ENCODE results near the gene SLC34A3. TPM values are rescaled to one million over a fixed set of nuclear protein-coding genes. Genes with fewer than 3 reads are reported as not detected.
"Not testable (repeated sequence)": the region's sequence is repeated elsewhere in the genome, so short reads cannot be mapped to it uniquely, and the experiment has no call there.

The SLC34A3 gene
- total RNA-seq, 2 donors from 2014 or later, result not detected

DNA sequence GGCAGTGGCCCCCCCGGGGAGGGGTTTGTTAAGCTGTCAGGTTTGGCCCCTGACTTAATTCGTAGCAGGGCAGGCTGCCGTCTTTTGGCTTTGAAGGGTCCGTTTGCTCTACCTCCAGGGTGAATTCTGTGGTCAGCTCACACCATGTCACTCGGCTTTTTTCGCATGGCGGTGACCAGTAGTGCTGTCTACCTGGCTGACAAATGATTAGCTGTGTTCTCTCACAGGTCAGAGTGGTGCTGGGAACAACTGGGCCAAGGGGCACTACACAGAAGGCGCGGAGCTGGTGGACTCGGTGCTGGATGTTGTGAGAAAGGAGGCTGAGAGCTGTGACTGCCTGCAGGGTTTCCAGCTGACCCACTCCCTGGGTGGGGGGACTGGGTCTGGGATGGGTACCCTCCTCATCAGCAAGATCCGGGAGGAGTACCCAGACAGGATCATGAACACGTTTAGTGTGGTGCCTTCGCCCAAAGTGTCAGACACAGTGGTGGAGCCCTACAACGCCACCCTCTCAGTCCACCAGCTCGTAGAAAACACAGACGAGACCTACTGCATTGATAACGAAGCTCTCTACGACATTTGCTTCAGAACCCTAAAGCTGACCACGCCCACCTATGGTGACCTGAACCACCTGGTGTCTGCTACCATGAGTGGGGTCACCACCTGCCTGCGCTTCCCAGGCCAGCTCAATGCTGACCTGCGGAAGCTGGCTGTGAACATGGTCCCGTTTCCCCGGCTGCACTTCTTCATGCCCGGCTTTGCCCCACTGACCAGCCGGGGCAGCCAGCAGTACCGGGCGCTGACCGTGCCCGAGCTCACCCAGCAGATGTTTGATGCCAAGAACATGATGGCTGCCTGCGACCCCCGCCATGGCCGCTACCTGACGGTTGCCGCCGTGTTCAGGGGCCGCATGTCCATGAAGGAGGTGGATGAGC lies 11.8 kb downstream of the SLC34A3 start:
- H3K27me3 Mint-ChIP-seq, result no peaks in the 10 kb centered on the region

DNA sequence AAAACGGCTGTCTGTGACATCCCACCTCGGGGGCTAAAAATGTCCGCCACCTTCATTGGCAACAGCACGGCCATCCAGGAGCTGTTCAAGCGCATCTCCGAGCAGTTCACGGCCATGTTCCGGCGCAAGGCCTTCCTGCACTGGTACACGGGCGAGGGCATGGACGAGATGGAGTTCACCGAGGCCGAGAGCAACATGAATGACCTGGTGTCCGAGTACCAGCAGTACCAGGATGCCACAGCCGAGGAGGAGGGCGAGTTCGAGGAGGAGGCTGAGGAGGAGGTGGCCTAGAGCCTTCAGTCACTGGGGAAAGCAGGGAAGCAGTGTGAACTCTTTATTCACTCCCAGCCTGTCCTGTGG lies 12.5 kb downstream of the SLC34A3 start:
- H3K36me3 Mint-ChIP-seq; H3K9me3 Mint-ChIP-seq; H3K27me3 Mint-ChIP-seq; DNase-seq (ENCODE audit: low spot score); ATAC-seq: not testable (repeated sequence)
- peak overlapping the region; percentile 87 for H3K4me3 Mint-ChIP-seq
- peak overlapping the region; percentile 55 to 91 for H3K27ac Mint-ChIP-seq
- H3K4me1 Mint-ChIP-seq (ENCODE audit: low read depth in 2 of 2), result peaks cover 15 to 21% of the 10 kb centered on the region in 2 donors

More for the DNA sequence above, 11.8 kb downstream of the SLC34A3 start:
- peak overlapping the region; percentile 55 to 91 for H3K27ac Mint-ChIP-seq
- peaks cover 5% of the 10 kb centered on the region for H3K36me3 Mint-ChIP-seq
- peak overlapping the region; percentile 87 for H3K4me3 Mint-ChIP-seq
- no peak for ATAC-seq
- no peak for DNase-seq (ENCODE audit: low spot score)
- H3K4me1 Mint-ChIP-seq (ENCODE audit: low read depth in 2 of 2), result peaks cover 15 to 22% of the 10 kb centered on the region in 2 donors
- H3K9me3 Mint-ChIP-seq, result no peaks in the 10 kb centered on the region

DNA sequence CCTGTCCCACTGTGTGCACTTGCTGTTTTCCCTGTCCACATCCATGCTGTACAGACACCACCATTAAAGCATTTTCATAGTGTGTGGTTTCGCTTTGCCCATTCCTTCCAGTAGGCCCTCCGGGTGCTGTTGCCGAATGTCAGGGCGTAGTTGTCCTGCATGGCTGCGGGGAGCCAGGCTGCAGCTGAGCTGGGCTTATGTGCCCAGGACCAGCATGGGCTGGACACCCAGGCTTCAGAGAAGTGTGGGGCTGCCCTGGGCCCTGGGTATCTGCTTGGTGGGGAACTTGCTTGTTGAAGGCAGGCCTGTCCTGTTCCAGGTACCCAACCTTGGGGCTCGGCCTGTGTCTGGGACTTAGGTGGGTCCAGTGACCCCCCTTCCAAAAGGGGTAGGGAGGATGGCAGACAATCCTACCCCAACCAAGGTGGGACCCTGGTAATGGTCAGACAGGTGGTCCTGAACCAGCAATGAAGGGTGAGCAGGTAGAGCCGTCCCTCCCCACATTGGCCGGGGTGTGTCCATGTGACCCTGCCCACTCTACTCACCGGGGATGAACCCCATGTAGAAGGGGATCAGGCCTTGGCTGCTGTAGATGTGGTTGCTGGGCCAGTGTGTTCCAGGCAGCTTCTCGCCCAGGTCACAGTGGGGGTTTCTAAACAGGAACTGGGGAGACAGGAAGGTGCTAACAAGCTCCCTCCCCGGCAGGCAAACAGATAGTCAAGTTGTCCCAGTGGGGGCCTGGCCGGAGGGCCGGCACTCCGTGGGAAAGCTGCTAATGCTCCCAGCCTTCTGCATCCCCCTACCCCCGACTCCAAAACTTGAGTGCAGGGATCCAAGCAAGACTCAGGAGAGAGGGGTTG lies 13.2 kb downstream of the SLC34A3 start:
- ATAC-seq (no peak), DNase-seq (ENCODE audit: low spot score) (no peak)
- peaks cover 5% of the 10 kb centered on the region for H3K36me3 Mint-ChIP-seq
- H3K4me1 Mint-ChIP-seq (ENCODE audit: low read depth in 2 of 2), result peaks cover 13 to 19% of the 10 kb centered on the region in 2 donors
- H3K27me3 Mint-ChIP-seq, result no peaks in the 10 kb centered on the region
- H3K9me3 Mint-ChIP-seq, result no peaks in the 10 kb centered on the region
- peak overlapping the region; percentile 87 for H3K4me3 Mint-ChIP-seq
- peak overlapping the region in 1 of 2 donors; percentile 91 for H3K27ac Mint-ChIP-seq

DNA sequence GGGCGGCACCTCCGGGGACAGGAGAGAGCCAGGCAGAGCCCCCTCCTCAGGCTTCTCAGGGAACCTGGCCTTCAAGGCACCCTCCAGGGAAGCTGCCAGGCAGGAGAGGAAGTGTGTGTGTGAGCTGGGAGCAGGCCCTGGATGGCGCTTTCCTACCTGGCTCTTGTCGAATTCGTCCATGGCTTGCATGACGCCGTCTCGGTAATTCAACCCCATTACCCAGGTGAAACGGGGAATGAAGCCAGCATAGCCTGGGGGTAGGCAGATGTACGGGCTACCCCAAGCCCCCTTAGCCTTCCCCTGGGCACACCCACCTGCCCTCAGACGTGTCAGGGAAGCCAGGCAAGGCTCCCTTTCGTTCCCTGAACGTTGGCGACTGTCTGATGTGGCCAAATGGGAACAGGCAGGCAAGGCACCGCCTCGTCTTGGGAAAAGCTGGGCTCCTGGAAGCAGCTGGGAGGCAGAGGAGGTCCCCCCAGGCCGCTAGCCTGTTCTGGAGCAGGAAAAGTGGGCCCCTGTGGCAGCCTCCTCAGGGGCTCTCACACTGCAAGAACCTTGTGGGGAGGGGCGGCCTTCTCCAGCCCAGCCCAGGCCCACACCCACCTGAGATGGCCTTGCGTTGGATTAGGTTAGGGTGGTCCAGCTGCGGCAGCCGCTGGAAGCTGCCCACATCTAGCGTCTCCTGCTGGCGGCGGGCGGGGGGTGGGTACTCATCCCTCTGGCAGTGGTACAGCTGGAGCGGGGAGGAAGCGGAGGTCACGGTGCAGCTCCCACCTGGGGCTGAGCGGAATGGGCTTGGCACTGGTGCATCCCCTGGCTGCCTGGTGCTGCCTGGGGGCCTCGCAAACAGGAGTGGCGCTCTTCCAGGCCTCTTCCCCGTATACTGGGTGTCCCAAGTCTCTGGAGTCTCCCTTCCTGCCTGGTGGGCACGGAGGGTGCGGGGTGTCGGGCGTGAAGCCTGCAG lies 14.1 kb downstream of the SLC34A3 start:
- ATAC-seq (no peak), DNase-seq (ENCODE audit: low spot score) (no peak)
- H3K27me3 Mint-ChIP-seq, result no peaks in the 10 kb centered on the region
- no peaks in the 10 kb centered on the region for H3K9me3 Mint-ChIP-seq
- H3K27ac Mint-ChIP-seq, result peak overlapping the region in 1 of 2 donors; percentile 91
- H3K4me3 Mint-ChIP-seq, result no peak overlapping the region
- peaks cover 10 to 16% of the 10 kb centered on the region in 2 donors for H3K4me1 Mint-ChIP-seq (ENCODE audit: low read depth in 2 of 2)
- H3K36me3 Mint-ChIP-seq, result peaks cover 5% of the 10 kb centered on the region

DNA sequence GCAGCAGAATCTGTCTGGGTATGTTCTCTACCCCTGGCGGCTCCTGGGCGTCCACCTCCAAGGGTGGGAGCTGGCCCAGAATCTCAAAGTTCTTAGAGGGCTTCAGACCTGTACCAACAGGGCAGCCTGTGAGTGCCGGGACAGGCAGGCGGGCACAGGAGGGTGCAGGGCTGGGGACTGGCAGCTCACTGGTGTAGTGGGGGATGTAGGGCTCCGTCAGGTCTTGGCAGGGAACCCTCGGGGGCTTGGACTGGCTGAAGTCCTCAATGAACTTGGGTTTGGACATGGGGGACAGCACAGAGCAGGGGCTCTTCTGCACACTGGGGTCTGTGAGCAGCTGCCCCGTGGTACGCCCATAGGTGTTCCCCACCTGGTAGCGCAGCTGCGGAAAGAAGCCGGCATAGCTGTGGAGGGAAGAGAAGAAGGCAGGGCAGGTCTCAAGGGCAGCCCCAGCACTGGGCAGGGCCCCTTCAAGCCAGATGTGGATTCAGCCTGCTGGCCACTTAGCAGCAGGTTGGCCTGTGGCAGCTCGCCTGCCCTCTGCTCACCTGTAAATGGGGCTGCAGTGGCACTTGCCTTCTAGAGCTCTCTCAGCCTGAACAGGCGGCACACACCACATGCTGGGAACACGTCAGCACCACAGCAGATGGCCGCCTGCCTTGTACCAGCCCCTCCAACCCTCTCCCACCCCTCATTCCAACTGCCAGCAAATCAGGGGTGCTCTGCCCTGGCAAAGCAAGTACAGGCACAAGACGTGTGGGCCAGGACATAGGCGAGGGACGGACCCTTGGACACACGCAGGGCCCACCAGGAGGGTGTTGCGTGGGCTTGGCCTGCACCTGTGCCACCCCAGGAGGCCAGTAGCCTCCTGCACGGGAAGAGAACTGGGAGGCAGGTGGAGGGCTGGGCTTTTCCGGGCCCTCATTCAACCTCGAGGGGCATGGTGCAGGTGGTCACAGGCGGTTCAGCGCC lies 15.0 kb downstream of the SLC34A3 start:
- Mint-ChIP-seq H3K27me3 (no peaks in the 10 kb centered on the region), H3K36me3 (peaks cover 5% of the 10 kb centered on the region), H3K4me3 (no peak overlapping the region), H3K27ac (peak overlapping the region in 1 of 2 donors; percentile 91), H3K9me3 (no peaks in the 10 kb centered on the region), H3K4me1 (ENCODE audit: low read depth in 2 of 2) (peaks cover 10 to 16% of the 10 kb centered on the region in 2 donors)
- DNase-seq (ENCODE audit: low spot score) (no peak), ATAC-seq (no peak)

DNA sequence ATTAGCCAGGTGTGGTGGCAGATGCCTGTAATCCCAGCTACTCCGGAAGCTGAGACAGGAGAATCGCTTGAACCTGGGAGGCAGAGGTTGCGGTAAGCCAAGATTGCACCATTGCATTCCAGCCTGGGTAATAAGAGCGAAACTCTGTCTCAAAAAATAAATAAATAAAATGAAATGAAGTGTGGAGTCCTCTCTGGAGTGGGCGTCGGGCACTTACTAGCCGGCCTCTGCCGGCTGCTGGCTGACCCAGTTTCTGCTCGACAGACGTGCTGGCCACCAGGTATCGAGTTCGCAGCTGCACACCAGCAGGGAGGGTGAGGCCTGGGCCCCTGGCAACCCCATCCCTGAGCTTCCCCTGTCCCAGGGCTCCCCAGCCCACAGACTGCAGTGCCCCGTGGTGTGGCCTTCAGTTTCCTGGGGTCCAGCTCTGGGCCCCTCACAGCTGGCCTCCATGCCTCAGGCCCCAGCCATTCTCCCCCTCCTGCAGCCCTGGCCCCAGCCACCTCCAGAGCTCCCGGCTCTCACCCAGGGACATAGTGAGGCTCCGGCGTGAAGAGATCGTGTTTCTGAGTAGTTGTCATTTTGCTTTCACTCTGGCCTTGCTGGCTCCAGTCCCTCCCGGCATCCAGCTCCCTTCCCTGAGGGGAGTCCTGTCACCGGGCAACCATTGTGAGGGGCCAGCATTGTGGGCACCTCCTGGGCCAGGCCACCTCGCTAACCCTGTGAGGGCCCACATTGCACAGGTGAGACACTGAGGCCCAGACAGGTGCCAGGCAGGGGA lies 16.6 kb downstream of the SLC34A3 start:
- Mint-ChIP-seq H3K27me3 (no peaks in the 10 kb centered on the region), H3K27ac (peak overlapping the region in 1 of 2 donors; percentile 43), H3K36me3 (peaks cover 3% of the 10 kb centered on the region), H3K4me1 (ENCODE audit: low read depth in 2 of 2) (peaks cover 7 to 11% of the 10 kb centered on the region in 2 donors), H3K4me3 (no peak overlapping the region), H3K9me3 (no peaks in the 10 kb centered on the region)
- ATAC-seq (peak in 1 of 2 donors; percentile 0), DNase-seq (ENCODE audit: low spot score) (no peak)

DNA sequence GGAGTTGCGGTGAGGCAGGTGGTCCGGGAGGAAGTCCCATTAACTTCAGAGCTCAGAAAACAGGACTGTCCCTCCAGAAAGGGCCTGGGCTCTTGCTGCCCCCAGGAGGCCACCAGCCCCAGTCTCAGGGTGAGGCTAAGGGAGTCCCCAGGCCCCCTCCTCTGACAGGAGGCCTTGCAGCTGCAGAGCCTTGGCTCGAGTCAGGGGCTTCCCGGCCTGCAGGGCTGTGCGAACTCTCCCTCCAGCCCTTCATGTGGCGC lies 17.1 kb downstream of the SLC34A3 start:
- Mint-ChIP-seq H3K36me3 (no peaks in the 10 kb centered on the region), H3K27ac (no peak overlapping the region), H3K27me3 (no peaks in the 10 kb centered on the region), H3K4me3 (no peak overlapping the region), H3K9me3 (no peaks in the 10 kb centered on the region), H3K4me1 (ENCODE audit: low read depth in 2 of 2) (peaks cover 5 to 6% of the 10 kb centered on the region in 2 donors)
- DNase-seq (ENCODE audit: low spot score) (no peak), ATAC-seq (no peak)

DNA sequence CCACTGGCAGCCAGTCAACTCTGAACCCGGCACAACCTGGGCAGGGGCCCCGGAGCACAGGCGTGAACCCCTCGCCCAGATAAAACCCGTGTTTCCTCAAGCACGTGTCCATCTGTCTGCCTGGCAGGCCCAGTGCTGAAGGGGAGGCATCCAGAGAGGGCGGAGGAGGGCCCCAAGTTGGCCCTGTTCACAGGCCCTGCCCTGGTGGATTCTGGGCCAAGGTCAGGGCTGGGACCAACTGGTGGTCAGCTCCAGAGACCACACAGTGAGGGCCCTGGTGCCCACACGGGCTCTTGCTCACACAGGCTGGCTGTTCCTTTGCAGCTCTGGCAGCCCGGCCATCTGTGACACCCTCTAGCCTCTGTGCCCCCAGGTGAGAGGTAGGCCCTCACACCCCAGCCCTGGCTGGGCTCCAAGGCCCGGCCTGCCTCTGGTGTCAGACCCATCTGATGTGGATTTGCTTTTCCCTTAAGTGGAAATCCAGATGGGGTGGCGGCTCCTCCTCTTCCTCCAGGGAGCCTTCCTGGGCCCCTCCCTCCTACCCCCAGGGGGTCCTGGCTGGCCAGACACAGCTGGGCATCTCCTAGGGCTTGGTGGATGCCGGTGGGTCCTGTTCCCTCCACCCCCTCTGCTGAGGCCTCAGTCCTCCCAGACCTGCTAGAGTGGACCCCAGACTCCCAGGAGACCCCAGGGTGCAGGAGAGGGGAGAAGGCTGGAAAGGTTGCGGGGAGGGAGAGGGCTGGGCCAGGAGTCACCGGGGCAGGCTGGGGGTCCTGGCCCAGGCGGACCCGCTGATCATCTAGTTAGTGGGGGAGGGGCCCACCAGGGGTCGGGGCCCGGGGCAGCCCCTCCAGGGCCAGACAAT lies 19.9 kb downstream of the SLC34A3 start:
- no peaks in the 10 kb centered on the region for H3K27me3 Mint-ChIP-seq
- ATAC-seq (no peak), DNase-seq (ENCODE audit: low spot score) (no peak)
- no peak overlapping the region for H3K4me3 Mint-ChIP-seq
- H3K4me1 Mint-ChIP-seq (ENCODE audit: low read depth in 2 of 2), result peaks cover 4 to 5% of the 10 kb centered on the region in 2 donors
- no peaks in the 10 kb centered on the region for H3K9me3 Mint-ChIP-seq
- H3K36me3 Mint-ChIP-seq, result no peaks in the 10 kb centered on the region
- H3K27ac Mint-ChIP-seq, result no peak overlapping the region

DNA sequence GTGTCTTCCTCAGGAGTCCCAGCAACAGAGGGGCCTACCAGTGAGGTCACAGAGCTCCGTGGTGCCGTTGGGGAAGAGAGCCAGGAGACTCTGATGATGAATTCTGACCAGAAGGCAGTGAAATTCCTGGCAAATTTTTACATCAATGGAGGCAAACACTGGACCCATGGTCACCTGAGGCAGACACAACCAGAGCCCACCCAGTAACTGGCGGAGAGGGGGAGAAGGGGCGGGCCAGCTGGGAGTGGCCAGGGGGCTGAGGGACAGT lies 20.4 kb downstream of the SLC34A3 start, which contains the start of gene STPG3:
STPG3 (plus strand) TSS at position 93 of the 268 bp plus-strand sequence; CDS start at position 94, 1 bp downstream.
- no peak within 1 kb of the TSS for H3K4me3 Mint-ChIP-seq
- no peak within 1 kb of the TSS for H3K27ac Mint-ChIP-seq
- H3K27me3 Mint-ChIP-seq, result no peaks in the 10 kb centered on the region
- H3K9me3 Mint-ChIP-seq, result no peaks in the 10 kb centered on the region
- DNase-seq (ENCODE audit: low spot score) (no peak), ATAC-seq (no peak)
- no peaks in the 10 kb centered on the region for H3K36me3 Mint-ChIP-seq
- peaks cover 5% of the 10 kb centered on the region in 2 donors for H3K4me1 Mint-ChIP-seq (ENCODE audit: low read depth in 2 of 2)

DNA sequence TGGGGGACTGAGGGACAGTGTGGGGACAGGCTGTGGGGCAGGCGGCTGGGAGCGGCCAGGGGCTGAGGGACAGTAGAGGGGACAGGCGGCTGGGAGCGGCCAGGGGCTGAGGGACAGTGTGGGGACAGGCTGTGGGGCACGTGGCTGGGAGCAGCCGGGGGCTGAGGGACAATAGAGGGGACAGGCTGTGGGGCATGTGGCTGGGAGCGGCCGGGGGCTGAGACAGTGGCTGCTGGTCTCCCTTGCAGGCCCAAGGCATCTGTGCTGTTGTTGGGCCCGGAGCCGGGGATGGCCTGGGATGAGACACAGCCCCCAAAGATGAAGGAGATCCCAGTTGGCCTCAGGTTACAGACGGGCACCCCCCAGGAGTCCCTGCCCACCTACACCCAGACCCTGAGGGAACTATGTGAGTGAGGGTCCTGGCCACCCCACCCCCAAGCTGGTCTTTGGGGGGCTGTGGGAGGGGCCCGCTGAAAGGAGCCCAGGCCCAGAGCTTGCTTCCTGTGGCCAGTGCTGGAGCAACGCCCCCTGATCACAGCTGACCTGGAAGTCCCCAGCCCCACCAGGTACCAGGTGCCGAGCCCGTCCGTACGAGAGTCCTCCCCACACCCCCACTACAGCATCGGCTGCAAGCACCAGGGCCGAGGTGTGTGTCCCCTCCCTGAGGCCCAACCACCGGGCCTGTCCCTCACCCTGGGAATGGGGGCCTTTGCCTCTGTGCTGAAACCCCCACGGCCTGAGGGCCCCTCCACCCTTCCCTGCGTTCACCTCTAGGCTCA lies 21.0 kb downstream of the SLC34A3 start:
- Mint-ChIP-seq H3K4me1 (ENCODE audit: low read depth in 2 of 2) (peaks cover 5 to 10% of the 10 kb centered on the region in 2 donors), H3K4me3 (no peak overlapping the region), H3K27me3 (no peaks in the 10 kb centered on the region), H3K36me3 (no peaks in the 10 kb centered on the region), H3K9me3 (no peaks in the 10 kb centered on the region), H3K27ac (no peak overlapping the region)
- ATAC-seq (no peak), DNase-seq (ENCODE audit: low spot score) (no peak)

All from natural killer cell treated with Interleukin-12 subunit alpha and Interleukin-12 subunit beta and Interleukin-15 and Interleukin-18, amount 100 ng/mL, for 72 hours (primary cell).